Measurements from ENCODE around the gene SPPL2B.

The SPPL2B gene

DNA sequence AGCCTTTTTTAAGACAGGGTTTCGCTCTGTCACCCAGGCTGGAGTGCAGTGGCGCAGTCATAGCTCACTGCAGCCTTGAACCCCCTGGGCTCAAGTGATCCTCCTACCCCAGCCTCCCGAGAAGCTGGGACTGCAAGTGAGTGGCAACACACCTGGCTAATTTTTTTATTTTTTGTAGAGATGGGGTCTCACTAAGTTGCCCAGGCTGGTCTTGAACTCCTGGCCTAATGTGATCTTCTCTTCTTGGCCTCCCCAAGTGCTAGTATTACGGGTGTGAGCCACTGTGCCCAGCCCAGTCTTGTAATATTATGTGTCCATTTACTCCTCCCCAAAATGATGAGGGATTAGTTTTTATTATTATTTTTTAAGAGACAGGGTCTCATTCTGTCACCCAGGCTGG lies 17.4 kb upstream of the SPPL2B start:
- DNase-seq (ENCODE audit: extremely low read depth, low read depth), result no peak
- TF ChIP-seq, protein P1, sequence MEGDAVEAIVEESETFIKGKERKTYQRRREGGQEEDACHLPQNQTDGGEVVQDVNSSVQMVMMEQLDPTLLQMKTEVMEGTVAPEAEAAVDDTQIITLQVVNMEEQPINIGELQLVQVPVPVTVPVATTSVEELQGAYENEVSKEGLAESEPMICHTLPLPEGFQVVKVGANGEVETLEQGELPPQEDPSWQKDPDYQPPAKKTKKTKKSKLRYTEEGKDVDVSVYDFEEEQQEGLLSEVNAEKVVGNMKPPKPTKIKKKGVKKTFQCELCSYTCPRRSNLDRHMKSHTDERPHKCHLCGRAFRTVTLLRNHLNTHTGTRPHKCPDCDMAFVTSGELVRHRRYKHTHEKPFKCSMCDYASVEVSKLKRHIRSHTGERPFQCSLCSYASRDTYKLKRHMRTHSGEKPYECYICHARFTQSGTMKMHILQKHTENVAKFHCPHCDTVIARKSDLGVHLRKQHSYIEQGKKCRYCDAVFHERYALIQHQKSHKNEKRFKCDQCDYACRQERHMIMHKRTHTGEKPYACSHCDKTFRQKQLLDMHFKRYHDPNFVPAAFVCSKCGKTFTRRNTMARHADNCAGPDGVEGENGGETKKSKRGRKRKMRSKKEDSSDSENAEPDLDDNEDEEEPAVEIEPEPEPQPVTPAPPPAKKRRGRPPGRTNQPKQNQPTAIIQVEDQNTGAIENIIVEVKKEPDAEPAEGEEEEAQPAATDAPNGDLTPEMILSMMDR (IDR thresholded peaks at IDR 0.05; ENCODE audit: low read depth, low read length), result no peak

DNA sequence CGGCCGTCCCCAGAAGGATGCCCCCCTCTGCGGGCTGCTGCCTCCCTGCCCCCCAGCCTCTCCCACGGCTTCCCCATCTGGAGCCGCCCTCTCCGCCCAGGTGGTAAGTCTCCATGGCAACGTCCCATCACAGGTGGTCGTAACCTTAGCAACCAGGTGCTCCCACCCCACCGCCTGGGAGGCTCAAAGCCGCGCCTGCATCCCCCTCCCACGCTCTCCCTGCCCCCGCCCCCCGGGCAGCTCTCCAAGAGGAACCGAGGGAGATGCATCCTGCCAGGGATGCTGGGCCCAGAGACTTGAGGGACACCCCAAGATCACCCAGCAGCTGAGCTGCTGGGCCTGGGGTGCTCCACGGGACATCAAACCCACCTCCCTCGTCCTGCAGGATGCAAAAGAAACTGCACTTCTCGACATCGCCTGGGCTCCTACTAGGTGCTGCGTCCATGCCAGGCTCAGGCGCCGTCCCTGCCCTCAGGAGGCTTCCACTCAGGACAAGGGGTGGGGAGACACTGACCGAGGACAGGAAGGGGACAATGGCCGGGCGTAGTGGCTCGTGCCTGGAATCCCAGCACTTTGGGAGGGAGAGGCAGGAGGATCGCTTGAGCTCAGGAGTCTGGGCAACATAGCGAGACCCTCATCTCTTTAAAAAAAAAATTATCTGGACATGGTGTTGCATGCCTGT lies 15.5 kb upstream of the SPPL2B start:
- no peak for DNase-seq (ENCODE audit: extremely low read depth, low read depth)
- TF ChIP-seq, protein P1 (IDR thresholded peaks at IDR 0.05; ENCODE audit: low read depth, low read length), result no peak

DNA sequence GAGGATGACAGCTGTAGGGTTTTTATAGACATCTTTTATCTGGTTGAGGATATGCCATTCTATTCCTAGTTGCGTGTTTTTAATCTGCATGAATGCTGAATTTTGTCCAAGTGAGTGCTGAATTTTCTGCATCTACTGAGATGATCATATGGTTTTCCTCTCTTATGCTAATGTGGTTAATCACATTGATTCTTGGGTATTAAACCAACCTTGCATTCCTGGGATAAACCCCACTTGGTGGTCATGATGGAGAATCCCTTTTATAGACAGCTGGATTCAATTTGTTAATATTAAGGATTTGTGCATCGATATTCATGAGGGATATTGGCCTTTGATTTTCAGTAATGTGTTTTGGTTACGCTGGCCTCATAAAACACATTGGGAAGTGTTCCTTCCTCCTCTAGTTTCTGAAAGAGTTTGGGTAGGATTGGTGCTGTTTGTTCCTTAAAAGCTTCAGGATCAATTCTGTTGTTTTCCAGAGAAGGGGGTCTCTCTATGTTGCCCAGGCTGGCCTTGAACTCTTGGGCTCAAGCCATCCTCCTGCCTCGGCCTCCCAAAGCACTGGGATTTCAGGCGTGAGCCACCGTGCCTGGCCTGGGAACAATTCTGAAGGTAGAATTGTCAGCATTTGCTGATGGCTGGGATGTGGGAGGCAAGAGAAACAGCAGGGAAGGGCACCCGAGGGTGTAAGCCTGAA lies 13.2 kb upstream of the SPPL2B start:
- no peak for DNase-seq (ENCODE audit: extremely low read depth, low read depth)
- TF ChIP-seq, protein P1 (IDR thresholded peaks at IDR 0.05; ENCODE audit: low read depth, low read length), result no peak

DNA sequence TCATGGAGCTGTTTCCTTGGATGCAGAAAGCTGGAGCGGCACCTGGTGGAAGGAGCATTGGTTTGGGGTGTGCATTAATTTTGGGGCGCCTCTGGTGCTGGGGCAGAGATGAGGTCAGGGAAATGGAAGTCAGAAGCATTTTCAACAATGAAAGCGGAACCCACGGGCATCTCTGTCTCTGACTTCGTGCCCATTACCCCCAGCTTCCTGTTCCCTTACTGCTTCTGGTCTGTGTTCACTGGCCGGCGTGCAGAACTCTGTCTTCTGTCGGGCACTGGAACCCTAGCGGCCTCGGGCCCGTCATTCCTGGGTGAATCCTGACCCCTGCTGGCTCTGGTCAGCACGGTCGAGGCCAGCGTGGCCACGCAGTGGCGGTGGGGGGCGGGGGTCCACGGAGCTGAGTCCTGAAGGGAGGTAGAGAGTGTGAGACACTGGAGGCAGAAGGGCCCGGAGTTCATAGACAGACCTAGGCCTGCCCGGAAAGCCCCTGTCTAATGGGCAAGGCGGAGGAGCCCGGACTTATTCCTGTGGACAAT lies 12.6 kb upstream of the SPPL2B start:
- no peak for DNase-seq (ENCODE audit: extremely low read depth, low read depth)
- TF ChIP-seq, protein P1 (IDR thresholded peaks at IDR 0.05; ENCODE audit: low read depth, low read length), result peak; percentile 57

DNA sequence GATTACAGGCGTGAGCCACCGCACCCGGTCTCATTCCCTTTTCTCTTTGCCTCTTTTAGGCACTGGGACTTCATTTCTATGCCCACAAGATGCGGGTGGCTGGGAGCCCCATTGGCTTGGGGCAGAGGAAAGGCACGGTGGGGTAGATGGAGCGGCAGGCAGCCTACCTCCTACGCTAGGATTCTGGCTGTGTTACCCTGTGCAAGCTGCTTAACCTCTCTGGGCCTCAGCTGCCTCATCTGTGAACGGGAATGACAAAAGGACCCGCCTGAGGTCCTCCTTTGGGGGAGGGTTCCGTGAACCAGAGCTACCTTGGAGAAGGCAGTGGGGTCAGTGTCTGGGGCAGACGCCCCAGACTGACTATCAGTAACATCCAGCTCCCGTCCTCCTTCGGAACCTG lies 11.2 kb upstream of the SPPL2B start:
- DNase-seq (ENCODE audit: extremely low read depth, low read depth), result no peak
- TF ChIP-seq, protein P1 (IDR thresholded peaks at IDR 0.05; ENCODE audit: low read depth, low read length), result no peak

DNA sequence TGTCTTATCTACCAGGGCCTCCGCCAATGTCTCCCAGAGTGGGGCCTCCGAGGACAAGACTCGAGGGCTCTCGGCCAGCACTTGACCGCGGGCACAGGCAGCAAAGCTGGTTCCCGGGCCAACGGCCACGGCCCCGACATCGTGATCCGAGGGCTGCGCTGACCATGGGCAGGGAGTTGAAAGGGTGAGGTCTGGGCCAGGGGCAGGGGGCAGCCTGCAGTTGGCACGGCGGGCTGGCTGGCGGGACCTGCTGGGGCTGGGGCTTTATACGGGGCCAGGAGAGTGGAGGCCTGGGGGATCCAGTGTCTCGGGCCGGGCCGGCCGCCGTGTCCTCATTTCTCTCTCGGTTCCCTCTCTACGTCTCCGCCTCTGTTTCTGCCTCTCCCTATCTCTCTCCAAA lies 10.7 kb upstream of the SPPL2B start:
- TF ChIP-seq, protein P1 (IDR thresholded peaks at IDR 0.05; ENCODE audit: low read depth, low read length), result no peak

DNA sequence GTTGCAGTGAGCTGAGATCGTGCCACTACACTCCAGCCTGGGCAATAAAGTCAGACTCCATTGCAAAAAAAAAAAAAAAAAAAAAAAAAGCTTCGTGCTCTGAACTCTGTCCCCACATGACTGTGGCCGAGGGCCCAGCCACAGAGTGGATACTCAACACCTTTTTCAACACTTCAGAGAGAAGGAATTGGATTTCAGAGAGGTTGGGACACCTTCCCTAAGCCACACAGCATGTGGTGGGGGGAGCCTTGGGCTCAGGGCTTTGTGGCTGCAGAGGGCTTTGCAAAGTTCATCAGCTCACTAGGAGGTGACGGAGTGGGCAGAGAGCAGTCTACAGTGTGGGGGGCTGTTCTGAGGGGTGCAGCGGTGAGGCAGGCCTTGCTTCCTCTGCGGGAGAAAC lies 9.6 kb upstream of the SPPL2B start:
- TF ChIP-seq, protein P1 (IDR thresholded peaks at IDR 0.05; ENCODE audit: low read depth, low read length), result no peak

More for the DNA sequence above, 10.7 kb upstream of the SPPL2B start:
- DNase-seq (ENCODE audit: extremely low read depth, low read depth), result no peak

More for the DNA sequence above, 9.6 kb upstream of the SPPL2B start:
- DNase-seq (ENCODE audit: extremely low read depth, low read depth), result no peak
